HepG2 (cell line): ENCODE measurements around the gene SPATA25. TPM values are rescaled to one million over a fixed set of nuclear protein-coding genes. Genes with fewer than 3 reads are reported as not detected.
A peak's percentile ranks its signal among the peaks of the same experiment; 100 is the strongest.

Source experiments
- HNF4A ChIP-seq: sonication (generic); formaldehyde crosslinking; IDR thresholded peaks from 2 replicates; pipeline ENCODE4 v1.4.0; 2020; ENCODE audit warnings: missing genetic modification reagents
- JARID2 ChIP-seq: sonication (generic); formaldehyde crosslinking; IDR thresholded peaks from 2 replicates; pipeline ENCODE4 v1.8.1; 2023; ENCODE audit warnings: missing genetic modification reagents, inconsistent platforms; ENCODE audit not compliant: insufficient replicate concordance
- NR2F6 ChIP-seq, 2 experiments: IDR thresholded peaks; 2 replicates each; pipeline ENCODE4 v1.6.1; 2016; ENCODE audit warnings: antibody characterized with exemption in 1 of 2, mild to moderate bottlenecking in 1 of 2
- ONECUT2 ChIP-seq: sonication (generic); formaldehyde crosslinking; IDR thresholded peaks from 2 replicates; pipeline ENCODE4 v1.4.0; 2020; ENCODE audit warnings: missing genetic modification reagents
- PAWR ChIP-seq: sonication (generic); formaldehyde crosslinking; IDR thresholded peaks from 2 replicates; pipeline ENCODE4 v1.4.0; 2020; ENCODE audit warnings: missing genetic modification reagents, mild to moderate bottlenecking, borderline replicate concordance
- PBX3 ChIP-seq: sonication (generic); formaldehyde crosslinking; IDR thresholded peaks from 2 replicates; pipeline ENCODE4 v1.8.1; 2023; ENCODE audit warnings: missing genetic modification reagents, inconsistent platforms, borderline replicate concordance
- SIX4 ChIP-seq: sonication (generic); formaldehyde crosslinking; IDR thresholded peaks from 2 replicates; pipeline ENCODE4 v1.4.0; 2020; ENCODE audit warnings: missing genetic modification reagents
- ZBTB2 ChIP-seq: sonication (generic); formaldehyde crosslinking; IDR thresholded peaks from 2 replicates; pipeline ENCODE4 v1.8.0; 2022; ENCODE audit warnings: low read depth, missing genetic modification reagents
- ZBTB40 ChIP-seq, 2 experiments: fragments of 450-650 bp in 1 of 2; sonication (generic) in 1 of 2; formaldehyde crosslinking in 1 of 2; IDR thresholded peaks; 2 replicates each; pipeline versions ENCODE4 v1.6.1 to v1.8.0; 2016 to 2022; ENCODE audit warnings: antibody characterized with exemption in 1 of 2, mild to moderate bottlenecking in 1 of 2, missing genetic modification reagents in 1 of 2
- ZBTB7B ChIP-seq: sonication (generic); formaldehyde crosslinking; IDR thresholded peaks from 2 replicates; pipeline ENCODE4 v1.4.0; 2020; ENCODE audit warnings: missing genetic modification reagents
- ZNF75D ChIP-seq: sonication (generic); formaldehyde crosslinking; IDR thresholded peaks from 2 replicates; pipeline ENCODE4 v1.8.1; 2023; ENCODE audit warnings: missing genetic modification reagents, mild to moderate bottlenecking, borderline replicate concordance
- polyA plus RNA-seq, 8 experiments: library from polyadenylated mRNA; depleted of rRNA in 3 of 8; stranded (reverse) in 7 of 8; unstranded in 1 of 8; fragments of >200 nt; fragmentation: Illumina TruSeq in 4 of 8; extraction: Trizol in 4 of 8; gene quantifications; 2 replicates each; pipeline versions ENCODE4 v1.2.1 to v1.2.3, GENCODE V29; 2011 to 2016; ENCODE audit warnings: low read depth in 4 of 8, missing spikeins in 1 of 8, mixed read lengths in 1 of 8; ENCODE audit not compliant: insufficient read depth in 1 of 8
- total RNA-seq, 5 experiments: library from RNA; depleted of rRNA; stranded (reverse); fragments of >200 nt; fragmentation: Illumina TruSeq; extraction: Trizol; gene quantifications; 2 replicates each; pipeline ENCODE4 v1.2.3, GENCODE V29; 2016; ENCODE audit warnings: low read depth in 1 of 5
- TF ChIP-seq, protein P1 (sequence below): fragments of 450-650 bp; IDR thresholded peaks from 2 replicates; pipeline ENCODE4 v1.6.1; 2017; ENCODE audit warnings: mild to moderate bottlenecking

Gene SPATA25
- total and polyA plus RNA-seq, 2 of the 13 experiments (the other 11 are each of a cell fraction or from before 2014, with no cell fraction given), result 4.8 to 7.6 TPM

DNA sequence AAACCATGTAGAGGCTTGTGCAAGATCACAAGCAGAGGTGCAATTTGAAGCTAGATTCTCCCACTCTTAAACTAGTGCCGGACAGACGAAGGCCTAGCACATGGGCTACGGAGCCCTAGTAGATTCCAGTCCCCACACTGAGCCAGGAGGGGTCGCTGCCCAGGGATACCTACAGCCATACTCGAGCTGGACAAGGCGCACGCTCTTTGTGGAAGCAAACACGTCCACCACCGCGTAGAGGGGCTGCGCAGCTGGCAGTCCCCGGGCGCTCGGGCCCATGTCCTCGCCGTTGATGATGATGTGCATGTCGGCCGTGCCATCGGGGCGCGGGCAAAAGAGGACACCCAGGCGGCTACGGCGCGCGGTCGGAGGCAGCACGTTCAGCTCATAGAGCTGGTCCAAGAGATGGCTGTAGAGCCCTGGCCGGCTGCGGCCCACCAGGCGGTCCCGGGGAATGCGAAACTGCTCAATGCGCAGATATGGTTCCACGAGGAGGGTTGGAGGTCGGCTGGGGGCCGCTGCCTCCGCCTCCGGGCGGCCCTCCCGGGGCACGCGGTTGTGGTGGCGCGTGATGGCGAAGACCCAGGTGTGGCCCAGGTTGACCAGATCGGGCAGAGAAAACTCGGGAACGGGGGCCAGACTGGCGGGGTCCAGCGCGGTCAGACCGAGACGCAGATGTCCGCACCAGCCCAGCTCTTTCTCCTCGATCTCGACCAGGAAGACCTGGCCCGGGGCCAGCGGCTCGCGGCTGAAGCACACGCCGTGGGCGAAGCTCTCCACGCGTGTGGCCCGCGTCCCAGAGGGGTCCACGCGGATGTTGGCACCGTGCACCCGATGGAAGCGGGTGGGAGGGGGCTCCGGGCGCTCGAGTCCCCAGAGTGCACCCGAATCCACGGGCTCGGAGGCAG lies 2.9 kb upstream of the SPATA25 start (continued):
- TF ChIP-seq ZBTB40 (IDR thresholded peaks at IDR 0.05), result no peak
- no peak; the same call in 1 of the 2 replicates for TF ChIP-seq ZBTB40 (CRISPR knock-in tag; IDR thresholded peaks at IDR 0.05)
- TF ChIP-seq, protein P1, sequence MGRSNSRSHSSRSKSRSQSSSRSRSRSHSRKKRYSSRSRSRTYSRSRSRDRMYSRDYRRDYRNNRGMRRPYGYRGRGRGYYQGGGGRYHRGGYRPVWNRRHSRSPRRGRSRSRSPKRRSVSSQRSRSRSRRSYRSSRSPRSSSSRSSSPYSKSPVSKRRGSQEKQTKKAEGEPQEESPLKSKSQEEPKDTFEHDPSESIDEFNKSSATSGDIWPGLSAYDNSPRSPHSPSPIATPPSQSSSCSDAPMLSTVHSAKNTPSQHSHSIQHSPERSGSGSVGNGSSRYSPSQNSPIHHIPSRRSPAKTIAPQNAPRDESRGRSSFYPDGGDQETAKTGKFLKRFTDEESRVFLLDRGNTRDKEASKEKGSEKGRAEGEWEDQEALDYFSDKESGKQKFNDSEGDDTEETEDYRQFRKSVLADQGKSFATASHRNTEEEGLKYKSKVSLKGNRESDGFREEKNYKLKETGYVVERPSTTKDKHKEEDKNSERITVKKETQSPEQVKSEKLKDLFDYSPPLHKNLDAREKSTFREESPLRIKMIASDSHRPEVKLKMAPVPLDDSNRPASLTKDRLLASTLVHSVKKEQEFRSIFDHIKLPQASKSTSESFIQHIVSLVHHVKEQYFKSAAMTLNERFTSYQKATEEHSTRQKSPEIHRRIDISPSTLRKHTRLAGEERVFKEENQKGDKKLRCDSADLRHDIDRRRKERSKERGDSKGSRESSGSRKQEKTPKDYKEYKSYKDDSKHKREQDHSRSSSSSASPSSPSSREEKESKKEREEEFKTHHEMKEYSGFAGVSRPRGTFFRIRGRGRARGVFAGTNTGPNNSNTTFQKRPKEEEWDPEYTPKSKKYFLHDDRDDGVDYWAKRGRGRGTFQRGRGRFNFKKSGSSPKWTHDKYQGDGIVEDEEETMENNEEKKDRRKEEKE, result no peak
- TF ChIP-seq PBX3, result no peak; the same call in 1 of the 2 replicates
- TF ChIP-seq HNF4A (CRISPR knock-in tag), result peak; percentile 48
- no peak for TF ChIP-seq PAWR (CRISPR knock-in tag)
- no peak for TF ChIP-seq JARID2 (CRISPR knock-in tag)
- TF ChIP-seq ZBTB2, result no peak
- no peak for TF ChIP-seq ZNF75D (CRISPR knock-in tag)
- TF ChIP-seq ONECUT2, result no peak
- no peak for TF ChIP-seq NR2F6 (IDR thresholded peaks at IDR 0.05)
- peak; percentile 66; the same call in 1 of the 2 replicates for TF ChIP-seq NR2F6 (CRISPR knock-in tag; IDR thresholded peaks at IDR 0.05)
- peak; percentile 53; the same call in 1 of the 2 replicates for TF ChIP-seq SIX4 (CRISPR knock-in tag)
- peak; percentile 82 for TF ChIP-seq ZBTB7B (CRISPR knock-in tag)
